Fibroblast of lung (primary cell): ENCODE results near the gene TMEM178B.

Experiments used
- CTCF ChIP-seq, 2 donors: IDR thresholded peaks in 1 of 2; conservative IDR thresholded peaks in 1 of 2; 1 replicate in 1 of 2; 2 replicates in 1 of 2; pipeline ENCODE4 v1.5.1; 2011 to 2012; ENCODE audit warnings: low read length in 2 of 2, control low read depth in 1 of 2, inconsistent platforms in 1 of 2, low read depth in 1 of 2, mild to moderate bottlenecking in 1 of 2
- EZH2 ChIP-seq: IDR thresholded peaks from 2 replicates; pipeline ENCODE4 v1.5.1; 2012; ENCODE audit warnings: low read length, control low read depth, mild to moderate bottlenecking; ENCODE audit errors: missing control alignments

GRCh38 chr7:141071260-141071854, 2.5 kb upstream of the TMEM178B start:
- no peak for TF ChIP-seq CTCF (conservative IDR thresholded peaks at IDR 0.05 in 1 of 2, IDR thresholded peaks at IDR 0.05 in 1 of 2; ENCODE audit: low read depth in 1 of 2, low read length in 2 of 2)
- no peak for TF ChIP-seq EZH2
